Choroid plexus epithelial cell (primary cell): Measurements from ENCODE around the gene SETD2.

Source experiments
- DNase-seq: peaks from one replicate; pipeline ENCODE4 v3.0.0-alpha.2; 2010; ENCODE audit warnings: low read depth
- H3K4me3 ChIP-seq: 2 replicates; pipeline ENCODE4 v1.5.1; 2011; ENCODE audit warnings: low read depth, mild to moderate bottlenecking, control low read depth, low read length, moderate library complexity
- TF ChIP-seq, protein P1 (sequence below): conservative IDR thresholded peaks from 2 replicates; pipeline ENCODE4 v1.5.1; 2011; ENCODE audit warnings: low read depth, mild to moderate bottlenecking, control low read depth, inconsistent platforms, low read length, moderate library complexity

The SETD2 gene

DNA sequence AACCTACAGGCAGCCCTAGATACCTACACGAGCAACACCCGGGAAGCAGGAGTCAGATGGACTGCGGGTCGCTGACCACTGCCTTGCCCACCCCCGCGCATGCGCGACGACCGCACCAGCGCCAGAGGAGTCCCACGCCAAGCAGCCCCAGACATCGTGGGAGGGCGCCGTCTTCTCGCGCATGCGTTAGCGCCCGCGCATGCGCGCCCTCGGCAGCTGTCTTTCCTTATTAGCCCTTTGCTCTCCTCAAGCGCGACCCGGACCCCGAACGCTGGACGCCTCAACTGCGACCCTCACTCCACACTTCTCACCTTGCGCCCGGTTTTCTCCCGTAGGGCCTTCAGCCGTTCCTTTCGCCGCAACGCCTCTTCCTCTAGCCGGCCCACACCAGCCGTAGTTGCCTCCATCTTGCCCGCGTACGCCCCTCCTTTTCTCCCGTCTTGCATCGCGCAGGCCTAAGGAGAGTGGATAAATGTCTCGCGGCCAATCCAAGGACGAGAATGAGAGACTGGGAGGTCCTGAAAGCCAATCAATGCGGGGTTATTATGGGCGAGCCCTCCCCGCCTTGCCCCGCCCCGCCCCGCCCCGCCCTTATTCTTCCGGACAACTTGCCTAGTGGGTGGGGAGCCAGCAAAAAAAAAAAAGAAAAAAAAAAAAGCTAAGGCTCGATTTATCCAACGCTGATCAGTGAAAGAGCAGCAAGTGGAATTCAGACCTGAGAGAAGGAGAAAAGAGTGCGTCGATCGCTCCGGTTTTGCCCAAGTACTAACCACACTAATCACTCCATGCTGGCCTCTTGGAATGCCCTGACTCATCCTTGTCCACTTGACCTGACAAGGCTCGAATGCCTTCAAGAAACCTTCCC, 187.4 kb downstream of the SETD2 start, which contains the start of gene CCDC12:
TSS of gene CCDC12 (minus strand) at position 420 of the 865 bp plus-strand sequence. CDS start at position 407, 13 bp downstream.
- DNase-seq: peak; percentile 100
- H3K4me3 ChIP-seq: peak within 1 kb of the TSS; percentile 92
- TF ChIP-seq, protein P1, sequence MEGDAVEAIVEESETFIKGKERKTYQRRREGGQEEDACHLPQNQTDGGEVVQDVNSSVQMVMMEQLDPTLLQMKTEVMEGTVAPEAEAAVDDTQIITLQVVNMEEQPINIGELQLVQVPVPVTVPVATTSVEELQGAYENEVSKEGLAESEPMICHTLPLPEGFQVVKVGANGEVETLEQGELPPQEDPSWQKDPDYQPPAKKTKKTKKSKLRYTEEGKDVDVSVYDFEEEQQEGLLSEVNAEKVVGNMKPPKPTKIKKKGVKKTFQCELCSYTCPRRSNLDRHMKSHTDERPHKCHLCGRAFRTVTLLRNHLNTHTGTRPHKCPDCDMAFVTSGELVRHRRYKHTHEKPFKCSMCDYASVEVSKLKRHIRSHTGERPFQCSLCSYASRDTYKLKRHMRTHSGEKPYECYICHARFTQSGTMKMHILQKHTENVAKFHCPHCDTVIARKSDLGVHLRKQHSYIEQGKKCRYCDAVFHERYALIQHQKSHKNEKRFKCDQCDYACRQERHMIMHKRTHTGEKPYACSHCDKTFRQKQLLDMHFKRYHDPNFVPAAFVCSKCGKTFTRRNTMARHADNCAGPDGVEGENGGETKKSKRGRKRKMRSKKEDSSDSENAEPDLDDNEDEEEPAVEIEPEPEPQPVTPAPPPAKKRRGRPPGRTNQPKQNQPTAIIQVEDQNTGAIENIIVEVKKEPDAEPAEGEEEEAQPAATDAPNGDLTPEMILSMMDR: no peak

DNA sequence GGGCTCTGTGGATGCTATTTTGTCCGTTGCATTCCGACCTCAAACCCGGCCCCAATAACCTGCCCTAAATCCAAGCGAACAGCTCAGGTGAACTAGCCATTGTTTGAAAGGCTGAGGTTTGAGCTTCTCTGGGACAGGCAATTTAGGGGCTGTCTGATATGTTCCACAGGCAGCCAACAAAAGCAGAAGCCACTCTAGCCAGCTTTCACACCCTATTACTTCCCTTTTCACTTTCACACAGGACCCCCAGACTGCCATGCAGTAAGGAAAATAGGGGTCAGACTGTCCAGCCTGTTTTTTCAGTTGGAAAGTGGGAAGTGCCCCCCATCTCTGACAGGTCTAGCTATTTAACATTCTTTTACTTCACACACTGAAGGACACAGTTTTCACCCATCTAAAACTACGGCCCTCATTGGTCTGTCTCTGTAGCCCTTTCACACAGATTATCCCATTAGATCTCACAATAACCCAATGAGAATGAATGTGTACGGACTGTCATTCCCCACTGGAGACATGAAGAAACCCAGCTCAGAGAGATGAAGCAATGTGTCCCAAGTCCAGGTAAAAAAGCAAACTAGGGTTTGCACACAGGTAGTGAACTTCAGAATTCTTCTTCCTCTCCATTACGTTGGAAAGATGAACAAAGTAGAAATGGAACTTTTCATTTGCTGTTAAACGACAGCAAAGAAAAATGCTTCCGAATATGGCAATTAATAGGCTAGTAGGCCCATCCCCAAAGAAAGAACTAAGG, 189.3 kb downstream of the SETD2 start:
- DNase-seq: no peak
- no peak overlapping the region for H3K4me3 ChIP-seq
- TF ChIP-seq, protein P1: no peak

DNA sequence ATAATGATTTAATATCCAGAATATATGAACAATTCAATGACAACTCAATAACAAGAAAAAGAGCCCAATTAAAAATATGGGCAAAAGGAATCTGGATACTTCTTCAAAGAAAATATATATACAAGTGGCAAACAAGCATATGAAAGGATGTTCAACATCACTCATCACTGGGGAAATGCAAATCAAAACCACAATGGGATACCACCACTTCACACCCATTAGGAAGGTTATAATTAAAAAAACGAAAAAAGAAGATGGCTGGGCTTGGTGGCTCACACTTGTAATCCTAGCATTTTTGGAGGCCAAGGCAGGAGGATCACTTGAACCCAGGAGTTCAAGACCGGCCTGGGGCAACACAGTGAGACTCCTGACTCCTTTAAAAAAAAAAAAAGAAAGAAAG, 191.5 kb downstream of the SETD2 start:
- TF ChIP-seq, protein P1: no peak
- no peak overlapping the region for H3K4me3 ChIP-seq
- no peak for DNase-seq

DNA sequence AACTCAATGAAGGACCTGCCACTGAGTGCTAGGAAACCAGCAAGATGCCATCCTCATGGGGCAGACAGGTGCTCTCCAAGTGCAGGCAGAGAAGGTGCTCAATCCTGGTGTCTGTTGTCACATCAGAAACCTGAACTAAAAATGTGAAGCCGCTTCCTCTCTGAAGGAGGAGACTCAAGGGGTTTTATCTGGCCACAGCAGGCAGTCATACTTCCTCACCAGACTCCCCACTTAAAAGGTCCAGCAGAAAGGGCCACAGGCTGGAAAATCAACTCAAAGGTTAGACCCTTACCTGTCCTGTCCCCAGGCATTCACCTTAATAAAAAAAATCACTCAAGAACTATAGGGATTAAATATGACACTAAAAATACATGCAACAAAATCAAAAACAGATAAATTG, 192.2 kb downstream of the SETD2 start:
- H3K4me3 ChIP-seq: no peak overlapping the region
- TF ChIP-seq, protein P1: no peak
- DNase-seq: no peak

DNA sequence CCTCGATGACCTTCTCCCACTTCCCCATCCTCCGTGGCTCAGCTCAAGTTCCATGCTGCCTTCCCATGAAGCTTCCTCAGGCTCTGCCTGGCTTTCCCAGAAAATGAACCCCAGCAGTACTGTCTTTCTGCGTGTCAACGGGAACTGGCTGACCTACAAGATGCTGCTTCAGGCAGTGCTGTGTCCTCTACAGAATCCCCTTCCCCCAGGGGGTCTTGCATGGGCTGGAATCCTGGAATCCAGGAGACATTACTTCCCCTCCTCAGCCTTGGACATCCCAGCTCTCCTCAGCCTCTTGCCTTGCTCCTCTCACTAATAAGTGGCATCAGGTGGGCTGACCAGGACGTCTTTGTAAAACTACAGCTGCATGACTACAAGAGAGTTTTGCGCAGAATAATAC, 192.8 kb downstream of the SETD2 start:
- TF ChIP-seq, protein P1: no peak

DNA sequence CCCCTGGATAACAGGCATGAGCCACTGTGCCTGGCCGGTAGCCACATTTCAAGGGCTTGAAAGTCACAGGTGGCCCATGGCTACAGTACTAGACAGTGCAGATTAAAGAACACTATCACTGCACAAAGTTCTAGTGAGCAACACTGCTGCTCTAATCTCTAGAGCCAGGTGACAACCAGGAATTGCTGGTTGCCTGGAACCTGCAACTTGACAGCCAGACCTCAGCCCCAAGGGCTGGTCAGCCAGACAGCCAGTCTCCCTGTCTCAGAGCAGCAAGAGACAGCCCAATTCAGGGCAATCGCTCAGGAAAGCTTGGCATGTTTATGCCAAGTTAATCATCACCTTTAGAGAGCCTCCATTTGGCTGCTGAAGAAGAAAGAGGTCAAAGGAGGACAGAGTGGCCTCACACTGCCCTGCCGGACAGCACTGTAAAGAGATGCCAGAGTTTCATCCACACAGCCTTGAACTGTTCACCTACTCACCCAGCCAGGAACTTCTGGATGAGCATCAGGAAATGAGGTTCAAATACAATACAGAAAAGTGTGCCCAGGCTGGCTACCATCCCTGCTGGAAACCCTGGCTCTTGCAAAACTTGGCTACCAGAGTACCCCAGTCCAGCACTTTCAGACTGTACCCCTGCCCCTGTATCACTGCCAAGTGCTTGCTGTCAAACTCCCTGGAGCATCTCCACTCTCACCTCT, 193.4 kb downstream of the SETD2 start:
- H3K4me3 ChIP-seq: no peak overlapping the region
- TF ChIP-seq, protein P1: no peak
- no peak for DNase-seq

More for the DNA sequence above, 192.8 kb downstream of the SETD2 start:
- H3K4me3 ChIP-seq: no peak overlapping the region
- DNase-seq: no peak
